Hepatocyte (in vitro differentiated cells): Measurements from ENCODE around the gene MGLL. TPM values are rescaled to one million over a fixed set of nuclear protein-coding genes. Genes with fewer than 3 reads are reported as not detected.

Experiments
- DNase-seq: peaks from one replicate; pipeline ENCODE4 v3.0.0-alpha.2; 2016; ENCODE audit warnings: low spot score
- H2AFZ ChIP-seq: fragments of 200-600 bp; sonication (generic); 2 replicates; pipeline ENCODE4 v1.6.0; 2016; ENCODE audit warnings: antibody characterized with exemption, mild to moderate bottlenecking
- H3K27ac ChIP-seq: fragments of 200-600 bp; sonication (generic); 2 replicates; pipeline ENCODE4 v1.5.1; 2016; ENCODE audit warnings: mild to moderate bottlenecking
- H3K27me3 ChIP-seq: fragments of 200-600 bp; sonication (generic); 2 replicates; pipeline ENCODE4 v1.6.1; 2016
- H3K36me3 ChIP-seq: fragments of 200-600 bp; sonication (generic); replicated peaks from 2 replicates; pipeline ENCODE4 v1.5.1; 2016; ENCODE audit warnings: low read depth; ENCODE audit not compliant: insufficient read depth
- H3K4me1 ChIP-seq: fragments of 200-600 bp; sonication (generic); 2 replicates; pipeline ENCODE4 v1.5.1; 2016; ENCODE audit warnings: mild to moderate bottlenecking, moderate library complexity; ENCODE audit not compliant: insufficient read depth
- H3K4me2 ChIP-seq: fragments of 200-600 bp; sonication (generic); 2 replicates; pipeline ENCODE4 v1.6.0; 2016
- H3K4me3 ChIP-seq: fragments of 200-600 bp; sonication (generic); 2 replicates; pipeline ENCODE4 v1.5.1; 2016; ENCODE audit warnings: mild to moderate bottlenecking
- H3K79me2 ChIP-seq: fragments of 200-600 bp; sonication (generic); 2 replicates; pipeline ENCODE4 v1.6.0; 2017; ENCODE audit warnings: mild to moderate bottlenecking
- H3K9me2 ChIP-seq: fragments of 200-600 bp; sonication (generic); replicated peaks from 2 replicates; pipeline ENCODE4 v1.6.0; 2017; ENCODE audit warnings: mild to moderate bottlenecking; ENCODE audit not compliant: insufficient read depth
- H3K9me3 ChIP-seq: fragments of 200-600 bp; sonication (generic); 2 replicates; pipeline ENCODE4 v1.5.1; 2016; ENCODE audit warnings: low read depth, mild to moderate bottlenecking
- H4K20me1 ChIP-seq: fragments of 200-600 bp; sonication (generic); 2 replicates; pipeline ENCODE4 v1.6.0; 2016; ENCODE audit warnings: mild to moderate bottlenecking; ENCODE audit not compliant: insufficient read depth, poor library complexity, severe bottlenecking
- EZH2 ChIP-seq: fragments of 200-600 bp; sonication (generic); IDR thresholded peaks from 2 replicates; pipeline ENCODE4 v1.6.1; 2016; ENCODE audit warnings: antibody characterized with exemption, mild to moderate bottlenecking, borderline replicate concordance
- EZH2phosphoT487 ChIP-seq: fragments of 200-600 bp; sonication (generic); IDR thresholded peaks from one replicate; pipeline ENCODE4 v1.6.1; 2018; ENCODE audit warnings: antibody characterized with exemption, mild to moderate bottlenecking, low read depth, moderate library complexity; ENCODE audit not compliant: unreplicated experiment, severe bottlenecking
- WGBS: methylation state at CpG from one replicate; pipeline ENCODE4 v1.1.6; 2016; ENCODE audit warnings: low lambda C conversion rate; ENCODE audit errors: missing lambda C conversion rate; 5-methylcytosine and 5-hydroxymethylcytosine counted together
- polyA plus RNA-seq: library from polyadenylated mRNA; unstranded; fragments of >200 nt; fragmentation: Nextera tagmentation; extraction: Ambion mirVana; gene quantifications from 2 replicates; pipeline ENCODE4 v1.2.1, GENCODE V29; 2016
- total RNA-seq: library from RNA; depleted of rRNA; stranded (reverse); fragments of >200 nt; gene quantifications from 2 replicates; pipeline ENCODE4 v1.2.3, GENCODE V29; 2014
- TF ChIP-seq, protein P1 (sequence below): fragments of 200-600 bp; sonication (generic); IDR thresholded peaks from 2 replicates; pipeline ENCODE4 v1.5.1; 2016; ENCODE audit warnings: antibody characterized with exemption, mild to moderate bottlenecking; ENCODE audit not compliant: poor library complexity

Gene MGLL
- total and polyA plus RNA-seq, 2 experiments from 2014 or later: 7.3 to 21.4 TPM

DNA sequence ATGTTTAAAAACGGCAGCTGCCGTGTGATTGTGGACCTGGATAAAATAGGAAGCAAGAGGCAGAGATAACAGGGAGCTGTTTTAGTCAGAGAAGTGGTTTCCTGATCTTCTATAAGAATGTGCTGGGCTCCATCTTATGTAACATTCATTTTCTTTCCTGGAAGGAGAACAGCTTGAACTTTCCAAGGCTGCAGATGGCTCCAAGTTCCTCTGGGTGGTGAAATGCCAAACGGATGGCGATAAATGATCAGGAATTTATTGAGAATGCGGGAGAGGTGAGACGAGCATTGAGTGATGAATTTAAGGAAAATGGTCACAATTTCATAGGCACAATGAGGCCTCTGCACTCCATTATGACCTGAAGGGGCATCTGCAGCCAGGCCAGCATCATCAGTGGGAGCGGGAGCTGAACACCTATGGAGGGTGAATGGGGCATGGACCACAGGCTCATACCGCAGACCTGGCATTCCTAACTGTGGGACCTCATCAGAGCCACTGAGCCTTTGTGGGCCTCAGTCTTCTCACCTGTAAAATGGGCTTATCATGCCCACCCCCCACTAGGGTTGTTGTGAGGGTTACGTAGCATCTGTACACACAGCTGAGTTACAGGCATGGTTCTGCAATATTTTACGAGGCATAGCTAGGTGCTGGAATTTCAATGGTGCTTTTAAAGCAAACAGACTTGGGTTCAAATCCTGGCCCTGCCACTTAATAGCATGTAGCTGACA lies 17.1 kb downstream of the MGLL start:
- Histone ChIP-seq H3K36me3 (no peaks in the 10 kb centered on the region), H3K27me3 (no peaks in the 10 kb centered on the region), H3K79me2 (no peaks in the 10 kb centered on the region), H3K9me3 (no peaks in the 10 kb centered on the region), H3K4me3 (no peak overlapping the region), H4K20me1 (no peaks in the 10 kb centered on the region), H3K9me2 (no peaks in the 10 kb centered on the region), H3K4me2 (no peak overlapping the region), H3K27ac (no peak overlapping the region), H2AFZ (no peak overlapping the region), H3K4me1 (no peaks in the 10 kb centered on the region)
- 89% methylated on average over 10 of the region's 10 CpGs for WGBS
- TF ChIP-seq EZH2 (no peak), EZH2phosphoT487 (no peak)
- DNase-seq: no peak

DNA sequence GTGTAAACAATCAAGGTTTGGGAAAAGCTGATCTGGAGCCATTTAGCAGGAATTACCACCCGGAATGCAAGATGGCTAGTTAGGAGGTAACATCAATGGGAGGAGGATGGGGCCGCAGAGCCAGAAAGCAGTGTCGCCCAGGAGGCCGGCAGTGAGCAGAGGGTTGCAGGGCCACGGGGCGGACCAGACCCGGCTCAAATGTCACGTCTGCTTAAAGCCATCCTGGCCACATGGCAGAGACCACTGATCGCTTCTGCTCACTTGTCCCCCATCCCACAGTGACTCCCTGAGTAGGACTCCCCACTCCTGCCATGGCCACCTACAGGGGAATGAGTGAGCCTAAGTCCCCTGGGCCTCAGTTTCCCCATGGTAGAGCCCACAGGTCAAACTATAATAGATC lies 18.2 kb downstream of the MGLL start:
- TF ChIP-seq, protein P1, sequence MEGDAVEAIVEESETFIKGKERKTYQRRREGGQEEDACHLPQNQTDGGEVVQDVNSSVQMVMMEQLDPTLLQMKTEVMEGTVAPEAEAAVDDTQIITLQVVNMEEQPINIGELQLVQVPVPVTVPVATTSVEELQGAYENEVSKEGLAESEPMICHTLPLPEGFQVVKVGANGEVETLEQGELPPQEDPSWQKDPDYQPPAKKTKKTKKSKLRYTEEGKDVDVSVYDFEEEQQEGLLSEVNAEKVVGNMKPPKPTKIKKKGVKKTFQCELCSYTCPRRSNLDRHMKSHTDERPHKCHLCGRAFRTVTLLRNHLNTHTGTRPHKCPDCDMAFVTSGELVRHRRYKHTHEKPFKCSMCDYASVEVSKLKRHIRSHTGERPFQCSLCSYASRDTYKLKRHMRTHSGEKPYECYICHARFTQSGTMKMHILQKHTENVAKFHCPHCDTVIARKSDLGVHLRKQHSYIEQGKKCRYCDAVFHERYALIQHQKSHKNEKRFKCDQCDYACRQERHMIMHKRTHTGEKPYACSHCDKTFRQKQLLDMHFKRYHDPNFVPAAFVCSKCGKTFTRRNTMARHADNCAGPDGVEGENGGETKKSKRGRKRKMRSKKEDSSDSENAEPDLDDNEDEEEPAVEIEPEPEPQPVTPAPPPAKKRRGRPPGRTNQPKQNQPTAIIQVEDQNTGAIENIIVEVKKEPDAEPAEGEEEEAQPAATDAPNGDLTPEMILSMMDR: no peak
- TF ChIP-seq EZH2phosphoT487: no peak
- TF ChIP-seq EZH2: no peak
- H3K4me2 ChIP-seq: no peak overlapping the region
- no peaks in the 10 kb centered on the region for H3K27me3 ChIP-seq
- H4K20me1 ChIP-seq: no peaks in the 10 kb centered on the region
- DNase-seq: no peak
- H3K9me2 ChIP-seq: no peaks in the 10 kb centered on the region
- H3K4me1 ChIP-seq: no peaks in the 10 kb centered on the region
- 84% methylated on average over 9 of the region's 9 CpGs for WGBS
- no peaks in the 10 kb centered on the region for H3K36me3 ChIP-seq
- no peak overlapping the region for H3K4me3 ChIP-seq
- H3K27ac ChIP-seq: no peak overlapping the region
- no peaks in the 10 kb centered on the region for H3K79me2 ChIP-seq
- no peak overlapping the region for H2AFZ ChIP-seq
- no peaks in the 10 kb centered on the region for H3K9me3 ChIP-seq

DNA sequence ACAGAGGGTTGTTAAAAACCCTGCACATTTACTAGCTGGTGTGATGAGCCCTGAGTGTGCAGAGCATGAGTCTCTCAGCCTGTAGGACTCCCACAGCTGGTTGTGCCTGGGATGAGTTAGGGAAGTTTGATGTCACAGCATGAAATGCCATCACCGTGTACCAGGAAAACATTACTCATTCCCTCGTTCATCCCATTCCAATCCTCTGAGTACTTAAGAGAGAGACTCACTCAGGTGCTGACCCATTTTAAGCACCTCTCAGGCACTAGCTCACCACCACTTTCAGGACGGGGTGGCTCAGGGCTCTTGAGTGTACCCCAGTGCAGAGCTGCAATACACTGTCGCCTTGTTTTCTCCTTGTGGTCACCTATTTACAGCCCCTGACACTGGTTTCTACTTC lies 18.7 kb downstream of the MGLL start:
- Histone ChIP-seq H3K36me3 (no peaks in the 10 kb centered on the region), H2AFZ (no peak overlapping the region), H3K4me1 (no peaks in the 10 kb centered on the region), H3K9me2 (no peaks in the 10 kb centered on the region), H4K20me1 (no peaks in the 10 kb centered on the region), H3K4me2 (no peak overlapping the region), H3K27me3 (no peaks in the 10 kb centered on the region), H3K4me3 (no peak overlapping the region), H3K9me3 (no peaks in the 10 kb centered on the region), H3K79me2 (no peaks in the 10 kb centered on the region), H3K27ac (no peak overlapping the region)
- no peak for DNase-seq
- WGBS: 55% methylated on average over 4 of the region's 4 CpGs
- no peak for TF ChIP-seq EZH2
- no peak for TF ChIP-seq EZH2phosphoT487
- TF ChIP-seq, protein P1: no peak

DNA sequence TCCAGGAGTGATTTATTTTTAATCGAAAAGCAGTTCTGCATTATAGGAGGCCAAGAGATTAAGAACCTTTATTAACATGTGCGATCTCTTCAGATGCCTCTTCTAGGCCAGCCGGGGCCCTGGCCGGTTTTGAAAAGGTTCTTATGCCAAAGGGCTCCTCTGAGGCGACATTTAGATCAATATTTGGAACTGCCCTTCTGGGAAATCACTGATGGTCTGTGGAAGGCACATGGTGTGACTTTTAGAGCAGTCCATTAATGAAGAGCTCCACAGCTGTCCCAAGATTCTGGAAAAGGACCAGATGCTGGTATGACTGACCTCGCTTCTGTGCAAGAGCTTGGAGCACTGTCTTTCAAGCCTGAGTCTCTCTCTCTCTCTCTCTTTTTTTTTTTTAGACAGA lies 19.7 kb downstream of the MGLL start:
- 93% methylated on average over 6 of the region's 6 CpGs for WGBS
- no peaks in the 10 kb centered on the region for H3K27me3 ChIP-seq

More for the DNA sequence above, 19.7 kb downstream of the MGLL start:
- Histone ChIP-seq H3K4me2 (no peak overlapping the region), H3K9me2 (no peaks in the 10 kb centered on the region), H2AFZ (no peak overlapping the region), H4K20me1 (no peaks in the 10 kb centered on the region), H3K27ac (no peak overlapping the region), H3K9me3 (no peaks in the 10 kb centered on the region), H3K79me2 (no peaks in the 10 kb centered on the region), H3K36me3 (no peaks in the 10 kb centered on the region), H3K4me1 (no peaks in the 10 kb centered on the region), H3K4me3 (no peak overlapping the region)
- no peak for DNase-seq
- TF ChIP-seq, protein P1: no peak
- TF ChIP-seq EZH2phosphoT487 (no peak), EZH2 (no peak)
